GM04504 (cell line): ENCODE results near the gene P2RY11.

ENCODE experiments used
- DNase-seq: peaks from one replicate; pipeline ENCODE4 v3.0.0-alpha.2; 2012; ENCODE audit warnings: low read depth

P2RY11 gene

GRCh38 chr19:10111405-10111811 lies at the start of gene P2RY11:
P2RY11 (plus strand) TSS chr19:10111693; CDS start chr19:10111722, 29 bp downstream.
- no peak for DNase-seq

DNA sequence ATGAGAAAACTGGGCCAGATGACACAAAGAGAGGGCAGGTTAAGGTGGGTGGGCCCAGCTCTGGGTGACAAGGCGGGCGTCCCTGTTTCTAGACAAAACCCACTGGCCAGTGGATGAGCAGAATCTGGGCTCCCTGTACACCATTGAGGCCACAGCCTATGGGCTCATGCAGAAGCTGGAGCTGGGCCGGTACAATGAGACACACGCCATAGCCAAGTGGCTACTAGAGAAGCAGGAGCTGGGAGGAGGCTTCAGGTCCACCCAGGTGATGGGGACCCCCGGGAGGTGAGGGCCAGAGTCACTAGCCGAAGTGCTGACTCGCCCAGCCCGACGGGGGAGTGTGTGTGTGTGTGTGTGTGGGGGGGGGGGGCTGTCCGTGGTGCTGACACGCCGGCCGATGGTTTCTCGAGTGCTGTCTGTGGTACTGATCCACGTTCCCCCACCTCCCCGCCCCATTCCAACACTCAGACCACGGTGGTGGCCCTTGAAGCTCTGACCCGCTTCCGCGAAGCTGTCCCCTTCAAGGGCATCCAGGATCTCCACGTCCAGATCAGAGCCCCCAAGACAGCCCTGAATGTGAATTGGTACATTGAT lies 49.7 kb upstream of the P2RY11 start:
- no peak for DNase-seq

DNA sequence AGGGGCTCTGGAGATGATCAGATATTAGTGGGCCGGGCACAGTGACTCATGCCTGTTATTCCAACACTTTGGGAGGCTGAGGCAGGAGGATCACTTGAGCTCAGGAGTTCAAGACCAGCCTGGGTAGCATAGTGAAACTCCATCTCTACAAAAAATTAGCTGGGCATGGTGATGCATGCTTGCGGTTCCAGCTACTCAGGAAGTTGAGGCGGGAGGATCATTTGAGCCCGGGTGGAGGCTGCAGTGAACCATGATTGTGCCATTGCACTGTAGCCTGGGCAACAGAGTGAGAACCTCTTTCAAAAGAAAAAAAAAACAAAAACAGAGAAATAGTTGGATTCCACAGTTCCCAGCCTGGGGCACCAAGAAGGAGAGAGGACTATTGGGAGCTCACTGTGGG lies 43.3 kb upstream of the P2RY11 start:
- no peak for DNase-seq

GRCh38 chr19:10069046-10069445 lies 42.4 kb upstream of the P2RY11 start:
- no peak for DNase-seq

DNA sequence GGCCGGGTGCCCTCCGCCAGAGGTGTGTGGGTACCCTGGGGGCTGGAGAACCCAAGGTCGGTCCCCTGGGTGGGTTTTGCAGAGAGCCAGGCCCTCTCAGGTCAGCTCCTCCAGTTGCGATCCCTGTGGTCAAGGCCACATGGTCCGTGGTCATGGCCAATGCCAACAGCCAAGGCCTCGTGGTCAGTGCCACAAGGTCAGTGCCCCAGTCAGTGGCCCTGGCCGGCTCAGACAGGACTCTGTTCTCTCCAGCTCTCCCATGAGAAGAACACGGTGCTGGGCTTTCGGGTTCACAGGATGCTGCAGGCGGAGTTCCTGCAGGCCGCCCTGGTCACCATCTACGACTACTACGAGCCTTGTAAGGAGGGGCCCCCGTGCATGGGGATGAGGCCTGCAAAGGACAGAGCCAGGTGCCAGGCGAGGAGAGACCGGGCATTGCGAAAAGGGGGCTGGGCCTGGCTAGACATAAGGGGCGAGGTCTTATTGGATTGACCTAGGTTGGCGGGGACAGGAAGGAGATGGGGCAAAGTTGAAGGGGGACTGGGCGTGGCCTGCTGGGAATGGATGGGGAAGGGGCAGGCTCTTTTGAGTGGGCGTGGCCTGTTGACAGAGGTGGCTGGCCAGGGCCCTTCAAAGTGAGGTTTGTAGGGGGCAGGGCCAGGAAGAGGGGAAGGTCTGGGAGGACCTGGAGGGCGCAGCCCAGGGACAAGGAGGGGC lies 40.6 kb upstream of the P2RY11 start:
- no peak for DNase-seq

- DNase-seq: no peak
Observed at GRCh38 chr19:10074153-10074552, 37.3 kb upstream of the P2RY11 start.

DNA sequence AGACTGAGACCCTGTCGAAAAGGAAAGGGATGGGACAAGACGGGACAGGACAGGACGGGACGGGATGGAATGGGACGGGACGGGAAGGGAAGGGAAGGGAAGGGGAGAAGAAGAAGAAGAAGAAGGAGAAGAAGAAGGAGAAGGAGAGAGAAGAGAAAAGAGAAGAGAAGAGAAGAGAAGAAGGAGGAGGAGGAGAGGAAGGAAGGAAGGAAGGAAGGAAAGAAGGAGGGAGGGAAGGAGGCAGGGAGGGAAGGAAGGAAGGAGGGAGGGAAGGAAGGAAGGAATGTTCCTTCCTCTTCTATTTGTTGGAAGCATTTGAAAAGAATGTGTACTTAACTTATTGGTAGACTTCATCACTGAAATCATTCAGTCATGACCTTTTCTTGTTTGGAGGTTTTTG lies 35.0 kb upstream of the P2RY11 start:
- no peak for DNase-seq

DNA sequence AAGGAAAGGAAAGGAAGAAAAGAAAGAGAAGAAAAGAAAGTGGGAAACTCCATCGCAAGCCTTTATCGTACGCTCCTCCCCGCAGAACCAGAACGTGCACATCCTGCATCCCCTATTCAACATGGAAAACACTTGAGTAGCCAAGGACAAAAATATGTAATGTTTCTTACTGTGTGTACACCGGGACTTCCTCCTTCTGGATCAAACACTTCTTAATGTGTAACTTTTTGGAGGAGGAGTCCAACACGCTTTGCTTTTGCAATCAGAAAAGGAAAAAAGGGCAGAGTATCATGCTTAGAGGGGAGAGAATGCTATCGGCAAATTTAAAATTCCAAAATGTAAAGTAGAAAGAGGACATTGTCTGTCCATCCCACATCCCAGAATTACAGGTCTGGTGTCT lies 33.2 kb upstream of the P2RY11 start:
- DNase-seq: no peak

DNA sequence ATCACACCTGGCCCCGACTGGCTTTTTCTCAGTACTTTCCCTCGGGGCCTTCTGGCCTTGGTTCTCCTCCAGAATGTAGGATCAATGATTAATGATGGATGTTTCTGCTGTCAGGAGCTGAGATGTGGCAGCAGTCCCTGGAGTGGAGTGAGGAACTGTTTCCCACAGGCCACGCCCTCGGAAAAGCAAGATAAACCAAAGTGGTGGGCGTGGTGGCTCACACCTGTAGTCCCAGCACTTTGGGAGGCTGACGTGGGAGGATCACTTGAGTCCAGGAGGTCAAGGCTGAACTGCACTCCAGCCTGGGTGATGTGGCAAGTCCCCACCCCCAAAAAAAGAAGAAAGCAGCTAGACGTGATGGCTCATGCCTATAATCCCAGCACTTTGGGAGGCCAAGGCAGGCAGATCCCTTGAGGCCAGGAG lies 32.5 kb upstream of the P2RY11 start:
- DNase-seq: no peak

DNA sequence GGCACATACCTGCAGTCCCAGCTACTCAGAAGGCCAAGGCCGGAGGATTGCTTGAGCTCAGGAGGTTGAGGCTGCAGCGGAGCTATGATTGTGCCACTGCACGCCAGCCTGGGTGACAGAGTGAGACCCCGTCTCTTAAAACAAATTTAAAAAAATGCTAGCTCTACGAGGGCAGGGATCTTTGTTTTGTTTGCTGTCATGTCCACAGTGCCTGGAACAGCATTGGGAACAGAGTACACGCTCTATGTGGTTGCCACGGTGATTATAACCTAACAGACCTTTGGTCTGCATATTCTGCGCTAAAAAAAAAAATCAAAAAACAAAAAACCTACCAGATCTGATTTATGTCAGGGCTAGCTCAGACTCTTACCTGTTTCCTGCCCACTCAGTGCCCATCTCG lies 27.6 kb upstream of the P2RY11 start:
- DNase-seq: no peak

GRCh38 chr19:10084803-10085202 lies 26.7 kb upstream of the P2RY11 start:
- no peak for DNase-seq

DNA sequence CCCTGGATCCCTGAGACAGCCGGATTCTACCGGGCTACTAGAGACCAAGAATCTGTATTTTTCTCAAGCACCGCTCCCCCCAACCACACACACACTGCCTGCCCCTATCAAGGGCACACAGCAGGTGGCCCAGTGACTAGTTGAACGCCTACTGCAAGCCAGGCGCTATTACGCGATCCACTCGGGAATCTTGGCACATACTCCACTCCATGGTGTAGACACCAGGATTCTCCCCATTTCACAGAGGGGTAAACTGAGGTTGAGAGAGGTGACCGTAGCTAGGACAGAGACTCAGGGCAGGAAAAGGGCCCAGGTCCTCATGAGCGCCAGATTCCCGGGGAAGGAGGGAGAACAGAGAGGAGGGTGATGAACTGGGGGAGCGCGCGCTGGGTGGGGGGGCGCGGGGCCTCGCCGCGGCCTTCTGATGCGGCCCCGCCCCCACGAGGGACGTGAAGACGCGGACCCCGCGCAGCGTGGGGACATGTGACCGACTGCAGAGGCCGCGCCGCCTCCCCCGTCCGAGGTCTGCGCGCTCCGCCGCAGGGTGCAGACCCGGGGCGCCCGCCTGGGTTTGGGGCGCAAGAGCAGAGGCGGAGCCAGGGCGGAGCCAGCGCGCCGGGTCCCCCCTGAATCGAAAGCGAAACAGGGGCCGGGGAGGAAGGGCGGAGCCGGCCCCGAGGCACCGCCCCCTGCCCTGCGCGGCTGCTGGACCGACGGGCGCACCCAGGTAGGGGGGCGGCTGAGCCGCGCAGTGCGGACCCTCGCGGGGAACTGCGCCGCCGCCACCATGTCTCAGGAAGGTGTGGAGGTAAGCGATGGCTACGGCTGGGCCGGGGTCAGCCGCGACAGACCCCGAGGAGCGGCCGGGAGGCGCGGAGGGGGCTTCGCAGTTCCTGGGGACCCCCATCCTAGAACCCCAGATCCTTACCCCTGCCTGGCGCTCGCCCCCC lies 25.6 kb upstream of the P2RY11 start, which contains the start of gene SHFL:
SHFL (plus strand) TSS at position 677 of the 950 bp plus-strand sequence; CDS start at position 788, 111 bp downstream.
- DNase-seq: no peak

DNA sequence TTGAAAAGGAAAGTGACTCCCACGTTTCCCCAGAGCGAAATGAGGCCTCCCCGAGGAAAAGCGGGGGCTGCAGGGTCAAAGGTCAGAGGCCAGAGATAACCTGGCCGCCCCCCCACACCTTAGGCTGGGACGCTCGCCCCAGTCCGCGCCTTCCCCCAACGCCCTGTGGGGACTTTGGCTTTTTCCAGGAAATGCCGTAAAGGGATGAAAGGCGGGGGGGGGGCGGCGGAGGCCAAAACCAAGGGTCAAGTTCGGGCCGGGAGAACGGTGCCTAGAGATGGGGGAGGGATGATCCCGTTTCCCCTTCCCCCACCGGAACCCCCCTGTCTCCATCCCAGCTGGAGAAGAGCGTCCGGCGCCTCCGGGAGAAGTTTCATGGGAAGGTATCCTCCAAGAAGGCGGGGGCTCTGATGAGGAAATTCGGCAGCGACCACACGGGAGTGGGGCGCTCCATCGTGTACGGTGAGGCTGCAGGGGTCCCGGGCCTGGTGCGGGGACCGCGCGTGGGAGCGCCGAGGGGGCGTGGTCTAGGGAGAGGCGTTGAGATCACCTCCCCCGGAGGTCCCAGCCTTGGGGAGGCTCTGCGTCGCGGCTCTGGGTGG lies 24.8 kb upstream of the P2RY11 start:
- no peak for DNase-seq

- DNase-seq: no peak
Observed at GRCh38 chr19:10087296-10088061, 24.0 kb upstream of the P2RY11 start.

DNA sequence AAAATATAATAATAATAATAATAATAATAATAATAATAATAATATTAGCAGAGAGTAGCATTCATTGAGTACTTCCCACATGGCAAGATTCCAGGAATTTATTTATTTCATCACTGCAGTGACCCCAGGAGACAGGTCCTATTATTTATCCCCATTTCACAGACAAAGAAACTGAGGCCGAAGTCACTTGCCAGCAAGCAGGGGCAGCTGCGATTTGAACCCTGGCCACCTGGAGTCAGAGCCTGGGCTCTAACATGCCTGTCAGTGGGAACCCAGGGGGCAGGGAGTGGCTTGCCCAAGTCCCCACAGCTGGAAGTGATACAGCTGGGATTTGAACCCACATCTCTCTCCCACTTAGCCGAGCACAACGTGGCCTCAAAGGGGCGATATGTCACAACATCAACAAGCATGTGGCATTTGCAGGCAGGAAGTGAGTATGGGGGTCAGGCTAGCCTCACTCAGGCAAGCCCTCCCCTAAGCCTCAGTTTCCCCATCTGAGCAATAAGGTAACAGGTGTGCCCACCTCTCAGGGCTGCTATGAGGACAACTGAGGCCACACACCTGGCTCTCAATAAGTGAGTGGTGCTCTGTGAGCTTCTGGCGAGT lies 22.4 kb upstream of the P2RY11 start:
- no peak for DNase-seq

DNA sequence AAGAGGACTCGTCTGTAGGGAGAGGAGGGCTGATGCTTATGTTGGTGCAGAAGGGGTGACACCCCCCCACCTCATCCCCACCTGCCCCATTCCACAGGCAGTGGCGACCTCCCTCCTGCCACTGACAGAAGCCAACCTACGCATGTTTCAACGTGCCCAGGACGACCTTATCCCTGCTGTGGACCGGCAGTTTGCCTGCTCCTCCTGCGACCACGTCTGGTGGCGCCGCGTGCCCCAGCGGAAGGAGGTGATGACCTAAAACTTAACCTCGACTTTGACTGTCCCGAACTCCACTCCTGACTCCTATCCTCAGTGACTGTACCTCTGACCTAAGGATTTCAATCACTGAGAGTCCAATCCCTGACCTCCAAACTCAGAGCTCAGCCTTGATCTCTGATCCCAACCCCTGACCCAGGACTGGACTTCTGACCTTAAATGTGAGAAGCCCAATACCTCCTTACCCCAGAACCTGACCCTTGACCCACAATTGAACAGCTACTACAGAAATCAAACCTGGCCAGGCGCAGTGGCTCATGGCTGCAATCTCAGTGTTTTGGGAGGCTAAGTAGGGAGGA lies 21.6 kb upstream of the P2RY11 start:
- no peak for DNase-seq

- no peak for DNase-seq
Observed at GRCh38 chr19:10091370-10091687, 20.2 kb upstream of the P2RY11 start.

GRCh38 chr19:10091895-10092641 lies 19.4 kb upstream of the P2RY11 start:
- DNase-seq: no peak

DNA sequence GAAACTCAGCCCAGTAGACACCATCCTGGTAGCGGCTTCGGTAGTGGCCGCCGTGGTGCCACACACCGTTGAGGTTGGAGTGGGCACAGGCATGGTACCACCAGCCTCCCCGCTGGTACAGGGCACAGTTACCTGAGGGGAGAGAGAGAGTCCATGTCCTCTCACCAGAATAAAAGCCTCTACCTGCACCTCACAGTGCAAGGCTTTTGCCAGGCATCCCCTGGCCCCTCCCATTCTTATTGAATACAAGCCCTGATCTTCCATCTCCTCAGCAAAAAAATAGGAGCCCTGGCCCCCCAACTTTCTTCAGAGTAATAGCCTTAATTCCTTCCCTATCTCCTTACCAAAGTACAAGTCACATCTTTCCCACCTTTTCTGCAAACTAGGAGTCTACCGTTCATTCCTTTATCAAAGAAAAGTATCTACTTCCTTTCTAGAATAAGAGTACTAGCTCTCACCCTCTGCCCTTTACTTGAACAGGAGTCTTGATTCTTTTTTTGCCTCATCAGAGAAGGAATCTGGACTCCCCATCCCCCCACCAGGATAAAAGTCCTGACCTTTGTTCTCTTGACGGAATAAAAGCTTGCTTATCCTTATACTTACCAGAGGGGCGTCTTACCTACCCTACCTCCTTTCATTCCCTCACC lies 18.7 kb upstream of the P2RY11 start:
- DNase-seq: no peak
